ENCODE results near the gene STXBP6. TPM values are rescaled to one million over a fixed set of nuclear protein-coding genes. Genes with fewer than 3 reads are reported as not detected.

STXBP6 gene
- total RNA-seq, 4 donors from 2014 or later: 44.1 to 120 (median 67.4) TPM

- intact Hi-C loops (cut with DNase I): no loop called here
- peaks cover 0 to 6% of the 10 kb centered on the region in 2 donors for H3K36me3 ChIP-seq
- H3K27me3 ChIP-seq: no peaks in the 10 kb centered on the region
- no peak for TF ChIP-seq POLR2A (IDR thresholded peaks at IDR 0.05)
- no peak for TF ChIP-seq CTCF (IDR thresholded peaks at IDR 0.05)
- no peak for DNase-seq
- H3K4me3 ChIP-seq (replicated peaks in 1 of 3): no peak overlapping the region
- H3K27ac ChIP-seq: no peak overlapping the region
- WGBS, 2 donors: 90 to 96% methylated on average over 1 of the region's 1 CpG
- no peaks in the 10 kb centered on the region for H3K9me3 ChIP-seq
- peaks cover 26 to 28% of the 10 kb centered on the region in 2 donors for H3K4me1 ChIP-seq
Observed at GRCh38 chr14:24857277-24857676, 192.7 kb downstream of the STXBP6 start.

- TF ChIP-seq CTCF (IDR thresholded peaks at IDR 0.05): no peak
- no peak for TF ChIP-seq POLR2A (IDR thresholded peaks at IDR 0.05)
- H3K4me1 ChIP-seq: peaks cover 2 to 4% of the 10 kb centered on the region in 2 donors
- no peaks in the 10 kb centered on the region for H3K9me3 ChIP-seq
- H3K27me3 ChIP-seq: no peaks in the 10 kb centered on the region
- DNase-seq: no peak
- 71 to 76% methylated on average over 2 of the region's 2 CpGs for WGBS, 2 donors
- no peak overlapping the region for H3K4me3 ChIP-seq (replicated peaks in 1 of 3)
- intact Hi-C loops (cut with DNase I): no loop called here
- peaks cover 0 to 6% of the 10 kb centered on the region in 2 donors for H3K36me3 ChIP-seq
- no peak overlapping the region for H3K27ac ChIP-seq
Observed at GRCh38 chr14:24853446-24853845, 196.5 kb downstream of the STXBP6 start.

- no peak for DNase-seq
- Histone ChIP-seq H3K27me3 (no peaks in the 10 kb centered on the region), H3K36me3 (peaks cover 0 to 6% of the 10 kb centered on the region in 2 donors), H3K27ac (no peak overlapping the region), H3K9me3 (no peaks in the 10 kb centered on the region), H3K4me3 (replicated peaks in 1 of 3) (no peak overlapping the region), H3K4me1 (no peaks in the 10 kb centered on the region)
- intact Hi-C loops (cut with DNase I): no loop called here
- no peak for TF ChIP-seq CTCF (IDR thresholded peaks at IDR 0.05)
- no peak for TF ChIP-seq POLR2A (IDR thresholded peaks at IDR 0.05)
- 88 to 92% methylated on average over 6 of the region's 6 CpGs for WGBS, 2 donors
Observed at GRCh38 chr14:24852312-24853060, 197.5 kb downstream of the STXBP6 start.

GRCh38 chr14:24851837-24852236 lies 198.1 kb downstream of the STXBP6 start:
- H3K27ac ChIP-seq: no peak overlapping the region
- H3K4me1 ChIP-seq: no peaks in the 10 kb centered on the region
- H3K4me3 ChIP-seq (replicated peaks in 1 of 3): no peak overlapping the region
- no peaks in the 10 kb centered on the region for H3K9me3 ChIP-seq
- intact Hi-C loops (cut with DNase I): no loop called here
- H3K27me3 ChIP-seq: no peaks in the 10 kb centered on the region
- DNase-seq: no peak
- peaks cover 0 to 6% of the 10 kb centered on the region in 2 donors for H3K36me3 ChIP-seq
- no peak for TF ChIP-seq POLR2A (IDR thresholded peaks at IDR 0.05)
- no peak for TF ChIP-seq CTCF (IDR thresholded peaks at IDR 0.05)

GRCh38 chr14:24851406-24851805 lies 198.5 kb downstream of the STXBP6 start:
- TF ChIP-seq CTCF (IDR thresholded peaks at IDR 0.05): no peak
- TF ChIP-seq POLR2A (IDR thresholded peaks at IDR 0.05): no peak
- WGBS, 2 donors: 90 to 94% methylated on average over 4 of the region's 4 CpGs
- Histone ChIP-seq H3K27ac (no peak overlapping the region), H3K4me1 (no peaks in the 10 kb centered on the region), H3K4me3 (replicated peaks in 1 of 3) (no peak overlapping the region), H3K27me3 (no peaks in the 10 kb centered on the region), H3K9me3 (no peaks in the 10 kb centered on the region), H3K36me3 (peaks cover 0 to 6% of the 10 kb centered on the region in 2 donors)
- no peak for DNase-seq
- intact Hi-C loops (cut with DNase I): no loop called here
